Osteoblast (primary cell): ENCODE results near the gene TESMIN. TPM values are rescaled to one million over a fixed set of nuclear protein-coding genes. Genes with fewer than 3 reads are reported as not detected.

Source experiments
- DNase-seq: peaks from one replicate; pipeline ENCODE4 v3.0.0; 2011; ENCODE audit warnings: low spot score, mixed read lengths; ENCODE audit not compliant: insufficient read length; ENCODE audit errors: missing footprints
- H2AFZ ChIP-seq: 2 replicates; pipeline ENCODE4 v1.6.0; 2011; ENCODE audit warnings: mild to moderate bottlenecking, low read length
- H3K27ac ChIP-seq: 2 replicates; pipeline ENCODE4 v1.5.1; 2011; ENCODE audit warnings: mild to moderate bottlenecking, low read depth, low read length, moderate library complexity
- H3K27me3 ChIP-seq: 2 replicates; pipeline ENCODE4 v1.6.0; 2012; ENCODE audit warnings: mild to moderate bottlenecking, control low read depth, inconsistent platforms, low read length, moderate library complexity; ENCODE audit not compliant: insufficient read depth
- H3K36me3 ChIP-seq: 2 replicates; pipeline ENCODE4 v1.5.1; 2011; ENCODE audit warnings: mild to moderate bottlenecking, low read length, control low read depth, moderate library complexity; ENCODE audit not compliant: insufficient read depth
- H3K4me1 ChIP-seq: 2 replicates; pipeline ENCODE4 v1.5.1; 2011; ENCODE audit warnings: mild to moderate bottlenecking, low read length, control low read depth, moderate library complexity; ENCODE audit not compliant: insufficient read depth
- H3K4me2 ChIP-seq: 2 replicates; pipeline ENCODE4 v1.6.0; 2011; ENCODE audit warnings: mild to moderate bottlenecking, low read length; ENCODE audit not compliant: insufficient read depth
- H3K4me3 ChIP-seq: fragments of 200-600 bp; sonication (generic); 3 replicates; pipeline ENCODE4 v1.5.1; 2012; ENCODE audit warnings: mild to moderate bottlenecking, low read length, inconsistent platforms; ENCODE audit not compliant: insufficient read depth
- H3K79me2 ChIP-seq: 2 replicates; pipeline ENCODE4 v1.6.0; 2012; ENCODE audit warnings: mild to moderate bottlenecking, low read length, control low read depth, inconsistent platforms; ENCODE audit not compliant: insufficient read depth
- H3K9me3 ChIP-seq: 2 replicates; pipeline ENCODE4 v1.5.1; 2011; ENCODE audit warnings: low read depth, low read length, control low read depth
- H4K20me1 ChIP-seq: 2 replicates; pipeline ENCODE4 v1.6.0; 2012; ENCODE audit warnings: mild to moderate bottlenecking, low read length, control low read depth; ENCODE audit not compliant: insufficient read depth
- CTCF ChIP-seq: IDR thresholded peaks from 2 replicates; pipeline ENCODE4 v1.5.1; 2011; ENCODE audit warnings: mild to moderate bottlenecking, low read depth, low read length, moderate library complexity; ENCODE audit errors: extremely low read depth
- total RNA-seq: library from RNA; depleted of rRNA; stranded (reverse); fragments of >200 nt; gene quantifications from 2 replicates; pipeline ENCODE4 v1.2.3, GENCODE V29; 2012

TESMIN gene
- total RNA-seq, 1 donor = not detected

- Histone ChIP-seq H3K27ac (no peak overlapping the region), H3K36me3 (no peaks in the 10 kb centered on the region), H3K9me3 (peaks cover 3% of the 10 kb centered on the region), H3K4me1 (no peaks in the 10 kb centered on the region), H3K79me2 (no peaks in the 10 kb centered on the region), H4K20me1 (no peaks in the 10 kb centered on the region), H2AFZ (no peak overlapping the region), H3K4me3 (no peak overlapping the region), H3K4me2 (no peak overlapping the region), H3K27me3 (peaks cover 30% of the 10 kb centered on the region)
- no peak for DNase-seq
- no peak for TF ChIP-seq CTCF
Measured at GRCh38 chr11:68695531-68695930, 55.8 kb downstream of the TESMIN start.

GRCh38 chr11:68694431-68695297 lies 56.7 kb downstream of the TESMIN start:
- no peak for TF ChIP-seq CTCF
- Histone ChIP-seq H3K27me3 (peaks cover 36% of the 10 kb centered on the region), H3K36me3 (no peaks in the 10 kb centered on the region), H3K4me2 (no peak overlapping the region), H3K79me2 (no peaks in the 10 kb centered on the region), H3K9me3 (peaks cover 3% of the 10 kb centered on the region), H4K20me1 (no peaks in the 10 kb centered on the region), H3K4me3 (no peak overlapping the region), H3K27ac (no peak overlapping the region), H3K4me1 (no peaks in the 10 kb centered on the region), H2AFZ (no peak overlapping the region)
- DNase-seq = peak; percentile 32

DNA sequence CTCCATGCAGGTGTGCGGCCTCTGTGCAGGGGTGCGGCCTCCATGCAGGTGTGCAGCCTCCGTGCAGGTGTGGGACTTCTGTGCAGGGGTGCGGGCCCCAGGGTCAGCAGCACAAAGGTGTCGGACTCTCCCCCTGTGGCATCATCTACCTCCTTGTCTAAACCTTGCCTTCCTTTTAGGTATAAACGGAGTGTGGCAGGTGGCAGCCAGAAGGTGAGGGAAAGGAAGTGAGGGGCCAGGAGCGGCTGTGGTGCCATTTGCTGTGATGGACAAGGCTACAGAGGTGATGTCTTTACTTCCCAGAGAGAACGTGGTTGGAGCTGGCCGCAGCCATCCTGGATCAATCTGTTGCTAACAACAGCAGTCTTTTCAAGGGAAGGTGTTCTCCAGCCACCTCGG lies 57.8 kb downstream of the TESMIN start:
- Histone ChIP-seq H3K79me2 (no peaks in the 10 kb centered on the region), H2AFZ (no peak overlapping the region), H3K4me1 (no peaks in the 10 kb centered on the region), H3K4me2 (no peak overlapping the region), H3K4me3 (no peak overlapping the region), H3K27me3 (peaks cover 44% of the 10 kb centered on the region), H3K9me3 (no peaks in the 10 kb centered on the region), H4K20me1 (no peaks in the 10 kb centered on the region), H3K27ac (no peak overlapping the region), H3K36me3 (no peaks in the 10 kb centered on the region)
- no peak for DNase-seq
- no peak for TF ChIP-seq CTCF

DNA sequence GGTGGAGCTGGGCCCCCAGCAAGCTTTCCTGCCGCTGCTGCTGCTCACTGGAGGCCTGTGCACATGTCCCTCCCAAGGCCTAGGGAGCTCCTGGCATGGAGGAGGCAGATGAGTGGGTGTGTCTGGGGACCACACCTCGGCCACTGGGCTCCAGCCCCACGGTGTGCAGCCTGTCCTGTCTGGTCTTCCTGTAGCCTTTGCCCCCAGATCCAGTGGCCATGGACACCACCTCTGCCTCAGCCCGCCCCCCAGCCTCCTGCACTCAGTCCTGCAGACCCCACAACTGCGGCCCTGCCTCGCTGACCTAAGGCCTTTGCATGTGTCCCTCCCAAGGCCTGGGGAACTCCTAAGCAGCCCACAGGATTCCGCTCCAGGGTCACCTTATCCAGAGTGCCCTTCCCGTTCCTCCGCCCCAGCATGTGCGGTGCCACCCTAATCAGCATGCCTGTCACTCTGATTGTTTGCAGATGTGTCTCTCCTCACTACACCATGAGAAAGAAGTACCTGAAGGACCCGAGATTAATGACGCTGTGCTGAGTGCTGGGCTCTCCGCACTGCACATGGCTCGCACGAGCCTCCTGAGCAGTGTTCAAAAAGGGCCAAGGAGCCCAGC lies 58.3 kb downstream of the TESMIN start:
- Histone ChIP-seq H3K4me3 (no peak overlapping the region), H3K36me3 (no peaks in the 10 kb centered on the region), H3K27me3 (peaks cover 44% of the 10 kb centered on the region), H3K9me3 (no peaks in the 10 kb centered on the region), H4K20me1 (no peaks in the 10 kb centered on the region), H3K4me1 (no peaks in the 10 kb centered on the region), H3K27ac (no peak overlapping the region), H3K4me2 (no peak overlapping the region), H3K79me2 (no peaks in the 10 kb centered on the region), H2AFZ (no peak overlapping the region)
- peak; percentile 62 for DNase-seq
- no peak for TF ChIP-seq CTCF
